Right lobe of liver (tissue), 4 donors: Measurements from ENCODE around the gene ERCC2.

Experiments
- POLR2A ChIP-seq: fragments of 450-650 bp; IDR thresholded peaks from one replicate; pipeline ENCODE4 v1.6.1; 2017; ENCODE audit warnings: antibody characterized with exemption, mild to moderate bottlenecking
- TF ChIP-seq, protein P1 (sequence below), 4 donors: fragments of 200-600 bp in 3 of 4; fragments of 450-650 bp in 1 of 4; IDR thresholded peaks; one replicate each; pipeline versions ENCODE4 v1.5.1 to v1.8.0; 2016 to 2022; ENCODE audit warnings: antibody characterized with exemption in 4 of 4, mild to moderate bottlenecking in 2 of 4
- donor health status: DM: no; HTN: no; CAD: no.
- donor health status: DM: no; HTN: no; CAD: no.
- donor health status: DM: no; HTN: yes; CAD: no.

DNA sequence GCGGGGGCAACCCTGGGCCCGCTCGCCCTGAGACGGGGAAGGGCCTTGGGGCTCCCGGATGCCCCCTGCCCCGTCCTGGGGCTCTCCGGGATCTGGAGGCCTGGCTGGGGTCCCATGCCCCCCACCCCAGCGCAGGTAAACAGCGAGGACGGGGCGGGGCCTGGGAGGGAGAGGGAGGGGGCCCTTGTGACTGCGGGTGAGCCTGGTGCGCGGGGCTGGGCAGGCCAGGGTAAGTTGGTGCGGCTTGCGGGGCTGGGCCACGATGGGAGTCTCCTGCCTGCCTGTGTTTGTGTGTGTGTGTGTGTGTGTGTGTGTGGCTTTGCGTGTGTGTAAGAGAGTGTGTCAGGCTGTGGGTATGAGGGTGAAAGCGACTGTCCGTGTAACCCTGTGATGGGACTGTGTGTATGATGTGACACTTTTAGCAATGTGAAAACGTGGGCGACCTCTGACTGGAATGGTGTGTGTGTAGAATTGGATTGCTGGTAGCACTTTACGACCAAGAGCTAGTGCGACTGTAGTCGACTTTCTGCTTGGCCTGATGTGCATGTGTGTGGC is 29.4 kb downstream of the ERCC2 start:
- TF ChIP-seq, protein P1, sequence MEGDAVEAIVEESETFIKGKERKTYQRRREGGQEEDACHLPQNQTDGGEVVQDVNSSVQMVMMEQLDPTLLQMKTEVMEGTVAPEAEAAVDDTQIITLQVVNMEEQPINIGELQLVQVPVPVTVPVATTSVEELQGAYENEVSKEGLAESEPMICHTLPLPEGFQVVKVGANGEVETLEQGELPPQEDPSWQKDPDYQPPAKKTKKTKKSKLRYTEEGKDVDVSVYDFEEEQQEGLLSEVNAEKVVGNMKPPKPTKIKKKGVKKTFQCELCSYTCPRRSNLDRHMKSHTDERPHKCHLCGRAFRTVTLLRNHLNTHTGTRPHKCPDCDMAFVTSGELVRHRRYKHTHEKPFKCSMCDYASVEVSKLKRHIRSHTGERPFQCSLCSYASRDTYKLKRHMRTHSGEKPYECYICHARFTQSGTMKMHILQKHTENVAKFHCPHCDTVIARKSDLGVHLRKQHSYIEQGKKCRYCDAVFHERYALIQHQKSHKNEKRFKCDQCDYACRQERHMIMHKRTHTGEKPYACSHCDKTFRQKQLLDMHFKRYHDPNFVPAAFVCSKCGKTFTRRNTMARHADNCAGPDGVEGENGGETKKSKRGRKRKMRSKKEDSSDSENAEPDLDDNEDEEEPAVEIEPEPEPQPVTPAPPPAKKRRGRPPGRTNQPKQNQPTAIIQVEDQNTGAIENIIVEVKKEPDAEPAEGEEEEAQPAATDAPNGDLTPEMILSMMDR (IDR thresholded peaks at IDR 0.05) = no peak
- no peak for TF ChIP-seq POLR2A
